ENCODE results near the gene PVR.

DNA sequence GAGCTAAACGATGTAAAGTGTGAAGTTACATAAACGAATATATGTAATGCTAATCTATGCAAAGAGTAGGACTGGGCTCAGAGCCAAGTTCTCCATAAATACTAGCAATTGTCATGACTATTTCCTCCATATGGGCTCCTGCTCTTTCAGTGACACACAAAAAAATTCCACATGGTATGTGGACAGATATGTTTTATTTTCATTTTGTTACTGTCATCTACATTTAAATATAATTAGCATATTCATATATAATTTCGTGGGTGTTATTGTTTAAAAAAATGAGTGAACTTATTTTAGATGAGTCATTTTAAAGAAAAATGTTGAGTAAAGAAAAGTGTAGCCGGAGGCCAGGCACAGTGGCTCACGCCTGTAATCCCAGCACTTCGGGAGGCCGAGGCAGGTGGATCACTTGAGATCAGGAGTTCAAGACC is 35.3 kb upstream of the PVR start:
- TF ChIP-seq POLR2A (IDR thresholded peaks at IDR 0.05) (no peak), CTCF (IDR thresholded peaks at IDR 0.05) (no peak), EP300 (IDR thresholded peaks at IDR 0.05) (no peak), POLR2AphosphoS5 (IDR thresholded peaks at IDR 0.05) (no peak)

Data from gastroesophageal sphincter (tissue), 3 donors.